HEK293 (cell line): ENCODE results near the gene HTATIP2.

Source experiments
- BCL11A ChIP-seq: fragments of 450-650 bp; formaldehyde crosslinking; IDR thresholded peaks from 2 replicates; pipeline ENCODE4 v1.5.1; 2016; ENCODE audit warnings: low read depth, missing biosample characterization, missing genetic modification characterization
- SETDB1 ChIP-seq: IDR thresholded peaks from one replicate; pipeline ENCODE4 v1.6.1; 2017; ENCODE audit warnings: mild to moderate bottlenecking, low read length, moderate library complexity, mixed read lengths; ENCODE audit not compliant: insufficient read length
- YY1 ChIP-seq: fragments of 450-650 bp; formaldehyde crosslinking; IDR thresholded peaks from 2 replicates; pipeline ENCODE4 v1.5.1; 2018; ENCODE audit warnings: missing biosample characterization, missing genetic modification characterization
- ZBTB20 ChIP-seq: fragments of 450-650 bp; formaldehyde crosslinking; IDR thresholded peaks from 2 replicates; pipeline ENCODE4 v1.5.1; 2016; ENCODE audit warnings: missing biosample characterization, missing genetic modification characterization
- ZEB2 ChIP-seq: fragments of 450-650 bp; formaldehyde crosslinking; IDR thresholded peaks from 2 replicates; pipeline ENCODE4 v1.5.1; 2016; ENCODE audit warnings: missing biosample characterization, missing genetic modification characterization
- ZNF274 ChIP-seq, 2 experiments: fragments of 200-500 bp in 1 of 2; fragments of 450-650 bp in 1 of 2; sonication (Bioruptor generic) in 1 of 2; formaldehyde crosslinking in 1 of 2; IDR thresholded peaks; 2 replicates each; pipeline versions ENCODE4 v1.5.1 to v1.6.1; 2014 to 2016; ENCODE audit warnings: borderline replicate concordance in 1 of 2, inconsistent platforms in 1 of 2, low read length in 1 of 2, missing biosample characterization in 1 of 2, missing genetic modification characterization in 1 of 2
- ZNF366 ChIP-seq: fragments of 450-650 bp; formaldehyde crosslinking; conservative IDR thresholded peaks from 2 replicates; pipeline ENCODE4 v1.5.1; 2016; ENCODE audit warnings: missing biosample characterization, missing genetic modification characterization
- ZNF571 ChIP-seq: fragments of 450-650 bp; formaldehyde crosslinking; IDR thresholded peaks from 2 replicates; pipeline ENCODE4 v1.5.0; 2017; ENCODE audit warnings: missing biosample characterization, missing genetic modification characterization
- ZNF768 ChIP-seq: fragments of 450-650 bp; formaldehyde crosslinking; IDR thresholded peaks from 2 replicates; pipeline ENCODE4 v1.5.1; 2018; ENCODE audit warnings: missing biosample characterization, mild to moderate bottlenecking, missing genetic modification characterization
- ZNF792 ChIP-seq: fragments of 450-650 bp; formaldehyde crosslinking; IDR thresholded peaks from 2 replicates; pipeline ENCODE4 v1.5.1; 2016; ENCODE audit warnings: missing biosample characterization, missing genetic modification characterization
- TF ChIP-seq, protein P1 (sequence below): fragments of 450-650 bp; formaldehyde crosslinking; IDR thresholded peaks from 2 replicates; pipeline ENCODE4 v1.5.1; 2016; ENCODE audit warnings: missing biosample characterization, missing genetic modification characterization
- TF ChIP-seq, protein P2 (sequence below): fragments of 450-650 bp; formaldehyde crosslinking; IDR thresholded peaks from 2 replicates; pipeline ENCODE4 v1.5.1; 2016; ENCODE audit warnings: missing biosample characterization, missing genetic modification characterization, borderline replicate concordance
- TF ChIP-seq, protein P3 (sequence below): fragments of 450-650 bp; formaldehyde crosslinking; IDR thresholded peaks from 2 replicates; pipeline ENCODE4 v1.5.1; 2016; ENCODE audit warnings: missing biosample characterization, missing genetic modification characterization
- TF ChIP-seq, protein P4 (sequence below): fragments of 450-650 bp; formaldehyde crosslinking; IDR thresholded peaks from 2 replicates; pipeline ENCODE4 v1.5.1; 2016; ENCODE audit warnings: missing biosample characterization, missing genetic modification characterization

DNA sequence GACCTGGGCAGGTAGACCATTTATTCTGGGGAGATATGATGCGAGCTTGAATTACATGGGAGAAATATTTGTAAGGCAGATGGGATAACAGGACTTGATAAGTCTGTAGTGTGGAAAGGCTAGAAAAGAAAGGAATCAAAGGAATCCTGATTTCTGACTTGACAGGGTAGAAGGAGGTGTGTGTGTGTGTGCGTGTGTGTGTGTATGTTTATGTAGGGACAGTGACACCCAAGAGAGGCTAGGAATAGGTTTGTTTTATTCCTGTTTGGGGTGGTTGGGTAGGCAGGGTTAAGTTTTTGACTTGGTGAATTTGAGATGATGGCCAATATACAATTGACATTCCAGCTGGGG is 390 bp upstream of the HTATIP2 start:
- TF ChIP-seq BCL11A (tag by site-specific recombination) = no peak
- TF ChIP-seq, protein P1, sequence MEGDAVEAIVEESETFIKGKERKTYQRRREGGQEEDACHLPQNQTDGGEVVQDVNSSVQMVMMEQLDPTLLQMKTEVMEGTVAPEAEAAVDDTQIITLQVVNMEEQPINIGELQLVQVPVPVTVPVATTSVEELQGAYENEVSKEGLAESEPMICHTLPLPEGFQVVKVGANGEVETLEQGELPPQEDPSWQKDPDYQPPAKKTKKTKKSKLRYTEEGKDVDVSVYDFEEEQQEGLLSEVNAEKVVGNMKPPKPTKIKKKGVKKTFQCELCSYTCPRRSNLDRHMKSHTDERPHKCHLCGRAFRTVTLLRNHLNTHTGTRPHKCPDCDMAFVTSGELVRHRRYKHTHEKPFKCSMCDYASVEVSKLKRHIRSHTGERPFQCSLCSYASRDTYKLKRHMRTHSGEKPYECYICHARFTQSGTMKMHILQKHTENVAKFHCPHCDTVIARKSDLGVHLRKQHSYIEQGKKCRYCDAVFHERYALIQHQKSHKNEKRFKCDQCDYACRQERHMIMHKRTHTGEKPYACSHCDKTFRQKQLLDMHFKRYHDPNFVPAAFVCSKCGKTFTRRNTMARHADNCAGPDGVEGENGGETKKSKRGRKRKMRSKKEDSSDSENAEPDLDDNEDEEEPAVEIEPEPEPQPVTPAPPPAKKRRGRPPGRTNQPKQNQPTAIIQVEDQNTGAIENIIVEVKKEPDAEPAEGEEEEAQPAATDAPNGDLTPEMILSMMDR (tag by site-specific recombination) = no peak
- TF ChIP-seq ZNF274 (IDR thresholded peaks at IDR 0.05; ENCODE audit: low read length) = no peak
- no peak for TF ChIP-seq ZNF274 (tag by site-specific recombination; IDR thresholded peaks at IDR 0.05; ENCODE audit: borderline replicate concordance)
- TF ChIP-seq, protein P2, sequence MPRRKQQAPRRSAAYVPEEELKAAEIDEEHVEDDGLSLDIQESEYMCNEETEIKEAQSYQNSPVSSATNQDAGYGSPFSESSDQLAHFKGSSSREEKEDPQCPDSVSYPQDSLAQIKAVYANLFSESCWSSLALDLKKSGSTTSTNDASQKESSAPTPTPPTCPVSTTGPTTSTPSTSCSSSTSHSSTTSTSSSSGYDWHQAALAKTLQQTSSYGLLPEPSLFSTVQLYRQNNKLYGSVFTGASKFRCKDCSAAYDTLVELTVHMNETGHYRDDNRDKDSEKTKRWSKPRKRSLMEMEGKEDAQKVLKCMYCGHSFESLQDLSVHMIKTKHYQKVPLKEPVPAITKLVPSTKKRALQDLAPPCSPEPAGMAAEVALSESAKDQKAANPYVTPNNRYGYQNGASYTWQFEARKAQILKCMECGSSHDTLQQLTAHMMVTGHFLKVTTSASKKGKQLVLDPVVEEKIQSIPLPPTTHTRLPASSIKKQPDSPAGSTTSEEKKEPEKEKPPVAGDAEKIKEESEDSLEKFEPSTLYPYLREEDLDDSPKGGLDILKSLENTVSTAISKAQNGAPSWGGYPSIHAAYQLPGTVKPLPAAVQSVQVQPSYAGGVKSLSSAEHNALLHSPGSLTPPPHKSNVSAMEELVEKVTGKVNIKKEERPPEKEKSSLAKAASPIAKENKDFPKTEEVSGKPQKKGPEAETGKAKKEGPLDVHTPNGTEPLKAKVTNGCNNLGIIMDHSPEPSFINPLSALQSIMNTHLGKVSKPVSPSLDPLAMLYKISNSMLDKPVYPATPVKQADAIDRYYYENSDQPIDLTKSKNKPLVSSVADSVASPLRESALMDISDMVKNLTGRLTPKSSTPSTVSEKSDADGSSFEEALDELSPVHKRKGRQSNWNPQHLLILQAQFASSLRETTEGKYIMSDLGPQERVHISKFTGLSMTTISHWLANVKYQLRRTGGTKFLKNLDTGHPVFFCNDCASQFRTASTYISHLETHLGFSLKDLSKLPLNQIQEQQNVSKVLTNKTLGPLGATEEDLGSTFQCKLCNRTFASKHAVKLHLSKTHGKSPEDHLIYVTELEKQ (tag by site-specific recombination) = no peak
- TF ChIP-seq ZNF366 = no peak
- no peak for TF ChIP-seq YY1
- TF ChIP-seq ZBTB20 (tag by site-specific recombination) = no peak
- TF ChIP-seq, protein P3, sequence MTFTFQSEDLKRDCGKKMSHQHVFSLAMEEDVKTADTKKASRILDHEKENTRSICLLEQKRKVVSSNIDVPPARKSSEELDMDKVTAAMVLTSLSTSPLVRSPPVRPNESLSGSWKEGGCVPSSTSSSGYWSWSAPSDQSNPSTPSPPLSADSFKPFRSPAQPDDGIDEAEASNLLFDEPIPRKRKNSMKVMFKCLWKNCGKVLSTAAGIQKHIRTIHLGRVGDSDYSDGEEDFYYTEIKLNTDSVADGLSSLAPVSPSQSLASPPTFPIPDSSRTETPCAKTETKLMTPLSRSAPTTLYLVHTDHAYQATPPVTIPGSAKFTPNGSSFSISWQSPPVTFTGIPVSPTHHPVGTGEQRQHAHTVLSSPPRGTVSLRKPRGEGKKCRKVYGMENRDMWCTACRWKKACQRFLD (tag by site-specific recombination) = no peak
- no peak for TF ChIP-seq ZNF792 (tag by site-specific recombination)
- TF ChIP-seq ZNF768 = no peak
- no peak for TF ChIP-seq SETDB1
- no peak for TF ChIP-seq ZNF571 (tag by site-specific recombination)
- TF ChIP-seq, protein P4, sequence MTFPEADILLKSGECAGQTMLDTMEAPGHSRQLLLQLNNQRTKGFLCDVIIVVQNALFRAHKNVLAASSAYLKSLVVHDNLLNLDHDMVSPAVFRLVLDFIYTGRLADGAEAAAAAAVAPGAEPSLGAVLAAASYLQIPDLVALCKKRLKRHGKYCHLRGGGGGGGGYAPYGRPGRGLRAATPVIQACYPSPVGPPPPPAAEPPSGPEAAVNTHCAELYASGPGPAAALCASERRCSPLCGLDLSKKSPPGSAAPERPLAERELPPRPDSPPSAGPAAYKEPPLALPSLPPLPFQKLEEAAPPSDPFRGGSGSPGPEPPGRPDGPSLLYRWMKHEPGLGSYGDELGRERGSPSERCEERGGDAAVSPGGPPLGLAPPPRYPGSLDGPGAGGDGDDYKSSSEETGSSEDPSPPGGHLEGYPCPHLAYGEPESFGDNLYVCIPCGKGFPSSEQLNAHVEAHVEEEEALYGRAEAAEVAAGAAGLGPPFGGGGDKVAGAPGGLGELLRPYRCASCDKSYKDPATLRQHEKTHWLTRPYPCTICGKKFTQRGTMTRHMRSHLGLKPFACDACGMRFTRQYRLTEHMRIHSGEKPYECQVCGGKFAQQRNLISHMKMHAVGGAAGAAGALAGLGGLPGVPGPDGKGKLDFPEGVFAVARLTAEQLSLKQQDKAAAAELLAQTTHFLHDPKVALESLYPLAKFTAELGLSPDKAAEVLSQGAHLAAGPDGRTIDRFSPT (tag by site-specific recombination) = no peak
- TF ChIP-seq ZEB2 = no peak
